ENCODE data around the gene MMUT.

The MMUT gene

GRCh38 chr6:49468042-49468441 is 5.0 kb upstream of the MMUT start:
- Histone ChIP-seq H3K27me3 (no peaks in the 10 kb centered on the region), H3K4me1 (peaks cover 0 to 10% (median 6%) of the 10 kb centered on the region in 4 donors), H3K36me3 (peaks cover 2 to 10% (median 9%) of the 10 kb centered on the region in 3 donors), H3K9me3 (no peaks in the 10 kb centered on the region), H3K27ac (no peak overlapping the region), H3K4me3 (no peak overlapping the region)
- TF ChIP-seq CTCF (IDR thresholded peaks at IDR 0.05) = no peak
- intact Hi-C loops (cut with DNase I; ENCODE audit: low total_unique reads) = no loop called here
- no peak for DNase-seq

- no peak for TF ChIP-seq CTCF (IDR thresholded peaks at IDR 0.05)
- DNase-seq = no peak
- Histone ChIP-seq H3K27ac (no peak overlapping the region), H3K4me3 (no peak overlapping the region), H3K4me1 (peaks cover 0 to 35% (median 16%) of the 10 kb centered on the region in 4 donors), H3K27me3 (no peaks in the 10 kb centered on the region), H3K9me3 (no peaks in the 10 kb centered on the region), H3K36me3 (no peaks in the 10 kb centered on the region)
- intact Hi-C loops (cut with DNase I; ENCODE audit: low total_unique reads) = no loop called here
Measured at GRCh38 chr6:49464691-49465090, 1.6 kb upstream of the MMUT start.

GRCh38 chr6:49463612-49463967 is 537 bp upstream of the MMUT start:
- Histone ChIP-seq H3K27me3 (no peaks in the 10 kb centered on the region), H3K36me3 (peaks cover 0 to 7% (median 3%) of the 10 kb centered on the region in 3 donors), H3K27ac (peak overlapping the region; percentile 86 to 87), H3K9me3 (no peaks in the 10 kb centered on the region), H3K4me1 (peaks cover 0 to 46% (median 20%) of the 10 kb centered on the region in 4 donors), H3K4me3 (peak overlapping the region; percentile 61 to 71)
- intact Hi-C loops (cut with DNase I; ENCODE audit: low total_unique reads) = no loop called here
- no peak for DNase-seq
- no peak for TF ChIP-seq CTCF (IDR thresholded peaks at IDR 0.05)

GRCh38 chr6:49462599-49462926 is 490 bp downstream of the MMUT start:
- no peak for TF ChIP-seq CTCF (IDR thresholded peaks at IDR 0.05)
- peak overlapping the region; percentile 61 to 71 for H3K4me3 ChIP-seq
- no peaks in the 10 kb centered on the region for H3K27me3 ChIP-seq
- peaks cover 0 to 47% (median 20%) of the 10 kb centered on the region in 4 donors for H3K4me1 ChIP-seq
- H3K9me3 ChIP-seq = no peaks in the 10 kb centered on the region
- intact Hi-C loops (cut with DNase I; ENCODE audit: low total_unique reads) = no loop called here
- peaks cover 3 to 14% (median 6%) of the 10 kb centered on the region in 3 donors for H3K36me3 ChIP-seq
- DNase-seq = no peak
- peak overlapping the region; percentile 86 to 87 for H3K27ac ChIP-seq

- TF ChIP-seq CTCF (IDR thresholded peaks at IDR 0.05) = no peak
- DNase-seq = no peak
- no peaks in the 10 kb centered on the region for H3K9me3 ChIP-seq
- intact Hi-C loops (cut with DNase I; ENCODE audit: low total_unique reads) = no loop called here
- peak overlapping the region; percentile 86 to 87 for H3K27ac ChIP-seq
- H3K4me3 ChIP-seq = peak overlapping the region; percentile 61 to 71
- peaks cover 7 to 16% (median 11%) of the 10 kb centered on the region in 3 donors for H3K36me3 ChIP-seq
- no peaks in the 10 kb centered on the region for H3K27me3 ChIP-seq
- peaks cover 0 to 47% (median 21%) of the 10 kb centered on the region in 4 donors for H3K4me1 ChIP-seq
Measured at GRCh38 chr6:49462071-49462470, 982 bp downstream of the MMUT start.

GRCh38 chr6:49457771-49458170 is 5.3 kb downstream of the MMUT start:
- Histone ChIP-seq H3K4me3 (no peak overlapping the region), H3K36me3 (peaks cover 30 to 52% (median 31%) of the 10 kb centered on the region in 3 donors), H3K9me3 (no peaks in the 10 kb centered on the region), H3K27ac (no peak overlapping the region), H3K27me3 (no peaks in the 10 kb centered on the region), H3K4me1 (peaks cover 0 to 41% (median 17%) of the 10 kb centered on the region in 4 donors)
- intact Hi-C loops (cut with DNase I; ENCODE audit: low total_unique reads) = no loop called here
- TF ChIP-seq CTCF (IDR thresholded peaks at IDR 0.05) = no peak
- no peak for DNase-seq
